HG03354 (cell line): ENCODE data around the gene KREMEN1.

ENCODE experiments used
- ATAC-seq: cut with Tn5 transposase; IDR thresholded peaks from one replicate; pipeline ENCODE4 v1.9.1; 2021; ENCODE audit warnings: mild to moderate bottlenecking; ENCODE audit not compliant: unreplicated experiment, poor library complexity, severe bottlenecking

The KREMEN1 gene

GRCh38 chr22:29145321-29146072, 72.7 kb downstream of the KREMEN1 start:
- ATAC-seq: no peak

- ATAC-seq: no peak
Observed at GRCh38 chr22:29146091-29146560, 73.3 kb downstream of the KREMEN1 start.

- ATAC-seq: no peak
Observed at GRCh38 chr22:29146771-29147170, 73.9 kb downstream of the KREMEN1 start.

- no peak for ATAC-seq
Observed at GRCh38 chr22:29147331-29147899, 74.6 kb downstream of the KREMEN1 start.

GRCh38 chr22:29148036-29148435, 75.2 kb downstream of the KREMEN1 start:
- ATAC-seq: no peak

- no peak for ATAC-seq
Observed at GRCh38 chr22:29148826-29149225, 76.0 kb downstream of the KREMEN1 start.

- ATAC-seq: no peak
Observed at GRCh38 chr22:29149841-29150555, 77.2 kb downstream of the KREMEN1 start.

- no peak for ATAC-seq
Observed at GRCh38 chr22:29150701-29151100, 77.9 kb downstream of the KREMEN1 start.

- no peak for ATAC-seq
Observed at GRCh38 chr22:29151316-29151715, 78.5 kb downstream of the KREMEN1 start.

GRCh38 chr22:29152045-29152953, 79.5 kb downstream of the KREMEN1 start:
- no peak for ATAC-seq

- no peak for ATAC-seq
Observed at GRCh38 chr22:29152954-29153719, 80.3 kb downstream of the KREMEN1 start.

- ATAC-seq: peak; percentile 60
Observed at GRCh38 chr22:29154364-29155048, 81.7 kb downstream of the KREMEN1 start.

- no peak for ATAC-seq
Observed at GRCh38 chr22:29155966-29156365, 83.1 kb downstream of the KREMEN1 start.

- peak; percentile 54 for ATAC-seq
Observed at GRCh38 chr22:29156507-29156906, 83.7 kb downstream of the KREMEN1 start.

- no peak for ATAC-seq
Observed at GRCh38 chr22:29157759-29158535, 85.1 kb downstream of the KREMEN1 start.

GRCh38 chr22:29158546-29158945, 85.7 kb downstream of the KREMEN1 start:
- ATAC-seq: no peak

GRCh38 chr22:29163808-29164207, 91.0 kb downstream of the KREMEN1 start:
- no peak for ATAC-seq
